Subcutaneous adipose tissue (tissue), 4 donors: ENCODE data around the gene STAT4. TPM values are rescaled to one million over a fixed set of nuclear protein-coding genes. Genes with fewer than 3 reads are reported as not detected.

Source experiments
- CTCF ChIP-seq: fragments of 450-650 bp; IDR thresholded peaks from one replicate; pipeline ENCODE4 v1.5.1; 2016; ENCODE audit warnings: low read depth, mild to moderate bottlenecking, control low read depth, antibody characterized with exemption, moderate library complexity
- total RNA-seq, 4 donors: library from RNA; depleted of rRNA; stranded (reverse); fragments of >200 nt; gene quantifications; one replicate each; pipeline ENCODE4 v1.1.0, GENCODE V29; 2016

STAT4 gene
- total RNA-seq, 4 donors from 2014 or later: 4.4 to 14.7 (median 6.7) TPM

DNA sequence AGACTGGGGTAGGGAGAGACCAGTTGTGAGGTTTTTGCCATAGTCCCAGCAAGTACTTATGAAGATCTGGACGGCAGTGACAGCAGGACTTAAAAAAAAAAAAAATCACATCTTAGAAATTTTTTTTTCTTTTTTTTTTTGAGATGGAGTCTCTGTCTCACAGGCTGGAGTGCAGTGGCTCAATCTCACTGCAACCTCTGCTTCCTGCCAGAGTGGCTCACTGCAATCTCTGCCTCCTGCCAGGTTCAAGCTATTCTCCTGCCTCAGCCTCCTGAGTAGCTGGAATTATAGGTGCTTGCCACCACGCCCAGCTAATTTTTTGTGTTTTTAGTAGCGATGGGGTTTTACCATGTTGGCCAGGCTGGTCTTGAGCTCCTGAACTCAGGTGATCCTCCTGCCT, 22.4 kb upstream of the STAT4 start:
- no peak for TF ChIP-seq CTCF

DNA sequence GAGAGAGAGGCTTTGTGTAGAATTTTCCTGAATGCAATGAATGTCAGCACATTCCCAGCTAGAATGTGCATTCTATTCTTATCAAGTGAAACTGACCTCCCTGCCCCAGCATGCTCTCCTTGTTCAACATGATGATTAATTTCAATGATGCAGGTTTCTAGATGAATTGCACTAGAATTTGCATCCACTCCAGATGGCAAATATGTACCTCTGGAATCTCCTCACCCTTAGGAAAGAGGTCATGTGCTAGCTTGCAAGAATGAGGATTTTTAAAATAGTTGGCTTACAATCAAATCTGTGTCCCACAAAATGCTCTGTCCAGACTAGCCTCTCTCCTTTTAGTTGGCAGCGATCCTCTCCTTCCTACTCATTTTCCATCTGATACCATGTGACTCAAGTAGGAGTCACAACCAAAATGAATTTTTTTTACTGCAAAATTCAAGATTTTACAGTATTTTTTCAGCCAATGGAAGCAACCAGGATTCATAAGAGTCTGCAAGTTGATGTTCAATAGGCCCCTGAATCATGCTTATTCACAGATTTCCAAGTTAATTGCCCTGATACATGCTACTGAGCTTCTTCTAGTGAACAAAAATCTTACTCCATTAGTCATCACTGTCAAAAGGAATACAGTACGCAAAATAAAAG, 21.0 kb upstream of the STAT4 start:
- no peak for TF ChIP-seq CTCF

- no peak for TF ChIP-seq CTCF
These were observed 20.5 kb upstream of the STAT4 start for GRCh38 chr2:191171286-191171685.

GRCh38 chr2:191170773-191171172, 20.0 kb upstream of the STAT4 start:
- no peak for TF ChIP-seq CTCF

- no peak for TF ChIP-seq CTCF
These were observed 19.5 kb upstream of the STAT4 start for GRCh38 chr2:191170301-191170636.

- no peak for TF ChIP-seq CTCF
These were observed 18.9 kb upstream of the STAT4 start for GRCh38 chr2:191169456-191170300.

DNA sequence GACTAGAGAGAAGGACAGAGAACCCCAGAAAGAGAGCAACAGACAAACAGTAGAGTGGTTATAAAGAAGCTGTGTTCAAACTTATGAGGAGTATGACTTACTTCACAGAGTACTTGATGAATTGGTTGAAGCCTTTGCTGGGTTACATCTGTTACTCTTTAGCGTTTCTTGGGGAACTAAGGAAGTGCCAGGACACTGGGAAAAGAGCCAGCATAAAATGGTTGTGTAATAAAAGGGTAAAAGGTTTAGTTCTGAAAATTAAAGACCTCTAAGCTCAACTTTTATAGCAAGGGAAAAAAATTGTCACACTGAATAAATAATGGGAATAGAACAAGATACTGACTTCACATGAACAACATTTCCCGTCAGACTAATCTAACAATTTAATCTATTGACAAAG, 17.0 kb upstream of the STAT4 start:
- no peak for TF ChIP-seq CTCF
